Measurements from ENCODE around the gene SLC12A8.
A peak's percentile ranks its signal among the peaks of the same experiment; 100 is the strongest.

SLC12A8 gene

DNA sequence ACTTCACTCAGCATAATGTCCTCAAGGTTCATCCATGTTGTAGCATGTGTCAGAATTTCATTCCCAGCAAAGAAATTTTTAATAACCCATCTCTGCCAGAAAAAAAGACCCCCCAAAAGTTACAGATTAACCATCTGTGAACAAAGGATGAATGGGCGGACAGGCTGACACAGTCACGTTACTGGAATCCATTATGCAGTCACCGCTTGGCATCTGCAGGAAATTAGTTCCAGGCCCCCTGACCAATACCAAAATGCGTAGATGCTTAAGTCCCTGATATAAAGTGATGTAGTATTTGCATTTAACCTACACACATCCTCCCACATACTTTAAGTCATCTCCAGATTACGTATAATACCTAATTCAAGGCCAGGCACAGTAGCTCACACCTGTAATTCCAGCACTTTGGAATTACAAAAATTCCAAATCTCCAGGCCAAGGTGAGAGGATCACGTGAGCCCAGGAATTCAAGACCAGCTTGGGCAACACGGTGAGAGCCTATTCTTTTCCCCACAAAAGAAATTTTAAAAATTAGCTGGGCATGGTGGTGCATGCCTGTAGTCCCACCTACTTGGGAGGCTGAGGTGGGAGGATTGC is 1.5 kb upstream of the SLC12A8 start:
- no peak for DNase-seq

GRCh38 chr3:125213364-125213755 is 812 bp upstream of the SLC12A8 start:
- DNase-seq = no peak

GRCh38 chr3:125212091-125212508 is 448 bp downstream of the SLC12A8 start:
- no peak for DNase-seq

DNA sequence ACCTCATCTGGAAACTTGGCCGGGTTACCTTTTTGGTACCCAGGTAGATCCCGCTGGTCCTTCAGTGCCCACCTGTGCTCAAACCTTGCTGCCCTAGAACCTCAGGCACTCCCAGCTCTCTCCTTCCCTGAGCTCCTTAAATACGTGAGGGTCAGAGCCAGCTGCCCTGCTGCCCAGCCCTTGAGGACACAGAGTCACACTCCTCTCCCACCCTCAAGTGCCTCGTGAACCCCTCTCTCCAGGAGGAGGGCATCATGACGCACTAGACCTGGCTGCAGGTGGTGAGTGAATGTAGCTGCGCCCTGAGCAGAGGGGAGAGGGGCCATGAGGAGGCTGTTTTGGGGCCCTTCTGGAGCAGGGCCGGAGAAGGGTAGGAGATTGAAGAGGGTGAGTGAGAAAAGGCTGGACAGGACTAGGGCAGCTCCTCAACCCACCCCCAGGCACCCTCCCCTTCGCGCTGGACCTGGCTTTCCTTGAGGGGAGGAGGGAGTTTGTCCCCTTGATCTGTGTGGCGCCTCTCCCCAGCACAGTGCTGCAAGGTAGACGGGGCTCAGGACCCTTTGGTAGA is 941 bp downstream of the SLC12A8 start:
- no peak for DNase-seq

GRCh38 chr3:125207949-125208568 is 4.5 kb downstream of the SLC12A8 start:
- no peak for DNase-seq

- no peak for DNase-seq
These were observed 5.0 kb downstream of the SLC12A8 start for GRCh38 chr3:125207507-125207906.

DNA sequence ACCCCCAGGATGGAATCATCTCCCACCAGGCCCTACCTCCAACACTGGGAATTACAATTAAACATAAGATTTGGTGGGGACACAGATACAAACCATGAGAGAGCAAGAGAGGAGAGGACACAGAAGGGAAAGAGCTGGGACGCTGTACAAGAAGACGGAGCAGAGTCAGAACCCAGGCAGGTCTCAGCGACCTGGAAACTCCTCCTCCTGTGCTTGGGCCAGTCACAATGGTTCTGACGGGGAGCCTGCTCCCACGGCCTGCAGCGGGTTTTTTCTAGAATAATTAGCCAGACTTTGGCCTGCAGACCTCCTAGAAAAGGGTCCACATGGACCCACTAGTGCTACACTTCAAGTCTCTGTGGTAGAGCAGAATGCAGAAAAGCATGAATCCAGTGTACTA is 5.6 kb downstream of the SLC12A8 start:
- no peak for DNase-seq

DNA sequence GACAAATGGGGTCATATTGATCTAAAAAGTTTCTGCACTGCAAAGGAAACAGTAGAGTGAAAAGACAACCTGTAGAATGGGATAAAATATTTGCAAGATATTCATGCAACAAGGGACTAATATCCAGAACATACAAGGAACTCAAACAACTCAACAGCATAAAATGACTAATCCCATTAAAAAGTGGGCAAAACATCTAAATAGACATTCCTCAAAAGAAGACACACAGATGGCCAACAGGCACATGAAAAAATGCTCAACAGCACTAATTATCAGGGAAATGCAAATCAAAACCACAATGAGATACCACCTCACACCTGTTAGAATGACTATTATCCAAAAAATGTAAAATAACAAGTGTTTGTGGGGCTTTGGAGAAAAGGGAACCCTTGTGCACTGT is 8.8 kb downstream of the SLC12A8 start:
- DNase-seq = no peak

GRCh38 chr3:125202197-125202596 is 10.4 kb downstream of the SLC12A8 start:
- no peak for DNase-seq

GRCh38 chr3:125200731-125201139 is 11.8 kb downstream of the SLC12A8 start:
- DNase-seq = no peak

- DNase-seq = peak; percentile 81
These were observed 17.5 kb downstream of the SLC12A8 start for GRCh38 chr3:125194849-125195601.

GRCh38 chr3:125194061-125194848 is 18.3 kb downstream of the SLC12A8 start:
- no peak for DNase-seq

DNA sequence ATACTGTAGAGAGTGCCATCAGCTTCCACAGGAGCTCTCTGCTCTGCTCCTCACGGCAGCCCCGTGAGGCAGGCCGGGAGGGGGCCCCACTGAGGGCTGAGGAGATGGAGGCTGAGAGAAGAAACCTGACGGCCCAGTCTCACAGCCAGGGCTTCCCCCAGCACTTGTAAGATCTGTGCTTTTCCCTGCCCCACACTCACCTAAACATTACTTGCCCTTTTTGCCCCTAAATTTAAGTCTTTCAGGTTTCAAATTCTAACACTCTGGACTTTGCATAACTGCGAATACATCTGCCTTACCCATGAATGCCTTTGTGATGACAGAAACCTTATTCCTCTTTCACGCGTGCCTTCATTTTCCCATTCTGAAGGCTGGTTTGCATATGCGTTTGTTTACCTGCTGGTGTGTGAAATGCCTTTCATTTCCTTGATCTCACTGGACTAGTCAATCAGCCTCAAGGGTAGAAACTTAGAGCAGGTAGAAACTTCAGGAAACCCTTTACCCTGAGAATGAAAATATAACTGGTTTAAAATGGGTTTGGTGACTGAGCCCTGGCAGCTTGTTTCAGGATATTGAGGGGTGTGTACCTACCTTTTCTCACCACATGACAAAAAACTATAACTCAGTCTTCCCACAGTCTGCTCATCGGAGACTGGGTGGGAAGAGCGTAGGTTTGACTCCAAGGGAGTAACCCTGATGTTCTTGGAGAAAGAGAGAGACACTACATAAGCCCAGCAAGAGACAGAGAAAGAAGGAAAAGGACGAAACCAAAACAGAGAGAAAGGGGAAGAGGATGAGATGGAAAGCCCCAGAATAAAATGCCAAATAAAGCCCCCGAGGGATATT is 20.1 kb downstream of the SLC12A8 start:
- no peak for DNase-seq

DNA sequence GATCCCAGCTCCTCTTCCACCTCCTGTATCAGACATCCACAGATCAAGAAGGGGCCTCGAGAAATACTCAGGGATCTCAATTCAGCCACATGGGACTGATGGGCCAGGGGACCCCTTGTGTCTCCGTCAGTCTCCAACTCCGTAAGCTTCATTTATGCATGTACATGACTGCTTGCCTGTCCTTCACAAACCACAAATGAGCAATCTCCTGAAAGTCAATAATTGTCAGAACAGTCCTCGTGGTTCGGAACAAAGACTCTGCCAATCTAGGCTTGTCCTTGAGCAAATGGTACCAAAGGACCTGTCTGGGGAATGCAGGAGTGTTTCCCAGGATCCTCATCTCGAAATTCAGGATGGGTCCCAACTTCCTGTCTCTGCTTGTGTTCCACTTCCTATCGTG is 20.8 kb downstream of the SLC12A8 start:
- DNase-seq = no peak

DNA sequence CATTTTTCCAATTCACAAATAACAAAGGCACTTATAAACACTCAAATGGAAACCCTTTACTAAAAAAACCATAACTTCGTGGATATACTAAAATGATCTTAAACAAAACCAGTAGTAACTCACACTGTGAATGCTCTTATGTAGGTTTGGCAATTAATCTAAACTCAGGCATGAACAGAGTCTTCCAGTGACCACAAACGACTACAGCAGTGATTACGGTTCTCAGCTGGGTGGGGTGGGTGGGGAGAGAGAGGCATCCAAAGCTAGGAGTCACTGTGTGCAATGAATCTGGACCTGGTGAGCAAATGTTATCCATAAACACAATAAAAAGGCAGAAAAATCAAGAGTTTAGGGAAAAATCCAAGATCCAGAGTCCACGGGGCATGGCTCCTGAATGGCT is 21.3 kb downstream of the SLC12A8 start:
- DNase-seq = no peak

DNA sequence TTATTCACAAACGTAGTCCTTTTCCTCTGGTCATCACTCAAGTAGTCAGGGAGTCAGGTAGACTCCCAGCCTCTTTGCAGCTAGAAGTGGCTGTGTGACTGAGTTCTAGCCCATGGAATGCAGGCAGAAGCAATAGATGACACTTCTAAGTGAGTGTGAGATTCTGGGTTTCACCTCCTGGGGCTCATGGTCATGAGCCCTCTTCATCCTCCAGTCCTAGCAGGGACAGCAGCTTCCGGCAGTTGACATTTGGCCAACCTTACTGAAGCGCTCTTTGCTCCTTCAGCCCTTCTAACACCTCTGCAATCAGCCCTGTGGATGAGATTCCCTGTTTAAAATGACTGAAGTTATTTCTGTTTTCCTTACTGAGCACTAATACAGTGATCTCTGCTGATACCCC is 21.8 kb downstream of the SLC12A8 start:
- no peak for DNase-seq

DNA sequence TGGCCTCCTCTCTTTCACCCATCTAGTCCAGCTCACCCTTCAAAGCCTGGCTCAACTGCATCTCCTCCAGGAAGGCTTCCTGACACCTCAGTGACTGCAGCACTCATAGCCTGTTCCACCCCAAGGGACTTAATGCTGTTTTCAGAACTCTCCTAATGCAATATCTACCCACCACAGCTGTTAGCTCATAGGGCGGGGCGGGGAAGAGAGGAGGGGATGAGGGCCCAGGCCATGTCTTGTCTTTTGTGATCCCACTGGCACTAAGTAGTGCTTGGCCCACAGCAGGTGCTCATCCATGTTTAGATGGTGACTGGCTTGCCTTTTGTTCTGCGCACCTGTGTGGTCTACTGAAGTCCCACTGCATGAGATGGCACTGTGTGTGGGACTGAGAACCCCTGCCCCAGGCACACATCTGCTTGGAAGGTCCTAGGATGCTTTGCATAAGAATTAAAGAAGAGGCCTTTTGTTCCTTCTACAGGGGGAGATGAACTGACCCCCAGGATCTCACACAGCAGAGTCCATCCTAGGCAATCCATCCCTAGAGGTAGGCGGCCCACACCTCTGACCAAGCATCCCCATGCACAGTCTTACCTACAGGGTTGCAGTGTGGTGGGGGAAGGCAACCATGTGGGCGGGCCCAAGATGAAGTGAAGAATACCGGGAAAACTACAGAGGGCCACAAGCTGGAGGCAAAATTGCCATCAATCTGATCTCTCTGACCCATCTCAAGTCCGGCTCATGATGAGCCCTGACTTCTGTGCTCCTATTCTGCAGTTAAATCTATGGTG is 23.0 kb downstream of the SLC12A8 start:
- DNase-seq = no peak

DNA sequence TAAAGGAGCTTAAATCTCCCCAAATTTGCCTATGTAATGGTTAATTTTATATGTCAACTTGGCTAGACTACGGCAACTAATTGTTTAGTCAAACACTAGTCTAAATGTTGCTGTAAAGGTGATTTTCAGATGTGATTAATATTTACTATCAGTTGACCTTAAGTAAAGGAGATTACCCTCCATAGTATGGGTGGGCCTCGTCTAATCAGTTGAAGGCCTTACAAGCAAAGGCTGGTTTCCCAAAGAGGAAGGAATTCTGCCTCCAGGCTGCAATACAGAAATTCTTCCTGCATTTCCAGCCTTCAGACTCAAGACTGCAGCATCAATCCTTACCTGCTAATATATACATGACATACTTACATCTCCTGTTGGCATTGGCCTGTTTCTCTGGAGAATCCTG is 23.6 kb downstream of the SLC12A8 start:
- DNase-seq = no peak

DNA sequence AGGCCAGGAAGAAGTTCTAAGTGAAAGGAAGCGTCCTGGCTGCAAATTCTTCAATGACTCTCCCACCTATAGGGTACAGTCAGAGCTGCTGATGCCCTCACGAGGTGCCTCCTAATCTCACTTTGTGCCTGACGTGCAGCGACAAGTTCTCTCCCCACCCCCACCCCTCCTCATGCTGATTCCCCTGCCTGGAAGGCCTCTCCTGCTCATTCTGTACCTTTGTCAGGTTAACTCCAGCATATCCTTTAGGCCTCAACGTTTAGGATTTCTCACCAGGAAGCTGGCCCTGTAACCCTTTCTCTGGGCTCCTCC is 25.0 kb downstream of the SLC12A8 start:
- no peak for DNase-seq

- DNase-seq = no peak
These were observed 25.5 kb downstream of the SLC12A8 start for GRCh38 chr3:125186800-125187598.
